ENCODE data around the gene CCDC13.

The CCDC13 gene

GRCh38 chr3:42752961-42753360 is 20.1 kb downstream of the CCDC13 start:
- no peak for DNase-seq (ENCODE audit: low spot score)

- no peak for DNase-seq (ENCODE audit: low spot score)
Observed at GRCh38 chr3:42752441-42752840, 20.6 kb downstream of the CCDC13 start.

GRCh38 chr3:42751609-42752008 is 21.4 kb downstream of the CCDC13 start:
- no peak for DNase-seq (ENCODE audit: low spot score)

GRCh38 chr3:42750834-42751233 is 22.2 kb downstream of the CCDC13 start:
- DNase-seq (ENCODE audit: low spot score), result no peak

- no peak for DNase-seq (ENCODE audit: low spot score)
Observed at GRCh38 chr3:42749753-42750231, 23.3 kb downstream of the CCDC13 start.

- peak; percentile 29 for DNase-seq (ENCODE audit: low spot score)
Observed at GRCh38 chr3:42749025-42749752, 23.9 kb downstream of the CCDC13 start.

- DNase-seq (ENCODE audit: low spot score), result peak; percentile 23
Observed at GRCh38 chr3:42747581-42747980, 25.5 kb downstream of the CCDC13 start.

- DNase-seq (ENCODE audit: low spot score), result peak; percentile 44
Observed at GRCh38 chr3:42746455-42747450, 26.3 kb downstream of the CCDC13 start.

- DNase-seq (ENCODE audit: low spot score), result peak; percentile 26
Observed at GRCh38 chr3:42745776-42746454, 27.1 kb downstream of the CCDC13 start.

GRCh38 chr3:42745291-42745745 is 27.7 kb downstream of the CCDC13 start:
- no peak for DNase-seq (ENCODE audit: low spot score)

- peak; percentile 9 for DNase-seq (ENCODE audit: low spot score)
Observed at GRCh38 chr3:42743204-42743995, 29.7 kb downstream of the CCDC13 start.

GRCh38 chr3:42742688-42743087 is 30.4 kb downstream of the CCDC13 start:
- peak; percentile 36 for DNase-seq (ENCODE audit: low spot score)

GRCh38 chr3:42742259-42742658 is 30.8 kb downstream of the CCDC13 start:
- no peak for DNase-seq (ENCODE audit: low spot score)

- peak; percentile 36 for DNase-seq (ENCODE audit: low spot score)
Observed at GRCh38 chr3:42741796-42742195, 31.3 kb downstream of the CCDC13 start.

GRCh38 chr3:42739401-42740158 is 33.5 kb downstream of the CCDC13 start:
- DNase-seq (ENCODE audit: low spot score), result no peak

- DNase-seq (ENCODE audit: low spot score), result no peak
Observed at GRCh38 chr3:42736531-42736930, 36.5 kb downstream of the CCDC13 start.

- no peak for DNase-seq (ENCODE audit: low spot score)
Observed at GRCh38 chr3:42736081-42736480, 37.0 kb downstream of the CCDC13 start.

- peak; percentile 32 for DNase-seq (ENCODE audit: low spot score)
Observed at GRCh38 chr3:42735615-42736014, 37.4 kb downstream of the CCDC13 start.

GRCh38 chr3:42735019-42735418 is 38.0 kb downstream of the CCDC13 start:
- DNase-seq (ENCODE audit: low spot score), result peak; percentile 34

GRCh38 chr3:42734263-42734860 is 38.7 kb downstream of the CCDC13 start:
- peak; percentile 44 for DNase-seq (ENCODE audit: low spot score)
